HepG2 (cell line): ENCODE measurements around the gene PNP. TPM values are rescaled to one million over a fixed set of nuclear protein-coding genes. Genes with fewer than 3 reads are reported as not detected.

Experiments
- ARNTL ChIP-seq: sonication (generic); formaldehyde crosslinking; IDR thresholded peaks from 2 replicates; pipeline ENCODE4 v1.4.0; 2020; ENCODE audit warnings: mild to moderate bottlenecking, missing genetic modification reagents
- CENPT ChIP-seq: sonication (generic); formaldehyde crosslinking; IDR thresholded peaks from 2 replicates; pipeline ENCODE4 v1.8.0; 2022; ENCODE audit warnings: low read depth, mild to moderate bottlenecking, moderate library complexity, missing genetic modification reagents
- FOXK2 ChIP-seq: fragments of 450-650 bp; IDR thresholded peaks from 2 replicates; pipeline ENCODE4 v1.6.1; 2016
- MAFF ChIP-seq: IDR thresholded peaks from 2 replicates; pipeline ENCODE4 v1.6.1; 2011; ENCODE audit warnings: low read depth, low read length, improper control_type of control experiment
- MYC ChIP-seq: sonication (generic); formaldehyde crosslinking; IDR thresholded peaks from 2 replicates; pipeline ENCODE4 v1.9.0; 2021; ENCODE audit warnings: missing genetic modification reagents, borderline replicate concordance
- PHF20 ChIP-seq: sonication (generic); formaldehyde crosslinking; IDR thresholded peaks from 2 replicates; pipeline ENCODE4 v1.5.0; 2020; ENCODE audit warnings: mild to moderate bottlenecking, missing genetic modification reagents
- PHF8 ChIP-seq: sonication (generic); formaldehyde crosslinking; IDR thresholded peaks from 2 replicates; pipeline ENCODE4 v1.5.0; 2020; ENCODE audit warnings: missing genetic modification reagents
- ZNF550 ChIP-seq: sonication (generic); formaldehyde crosslinking; IDR thresholded peaks from 2 replicates; pipeline ENCODE4 v1.4.0; 2020; ENCODE audit warnings: mild to moderate bottlenecking, missing genetic modification reagents, borderline replicate concordance
- ZNF674 ChIP-seq: sonication (generic); formaldehyde crosslinking; IDR thresholded peaks from 2 replicates; pipeline ENCODE4 v1.5.0; 2020; ENCODE audit warnings: low read depth, mild to moderate bottlenecking, missing genetic modification reagents
- ZNF878 ChIP-seq: sonication (generic); formaldehyde crosslinking; IDR thresholded peaks from 2 replicates; pipeline ENCODE4 v1.8.1; 2023; ENCODE audit warnings: mild to moderate bottlenecking, missing genetic modification reagents, moderate library complexity
- ZSCAN30 ChIP-seq: sonication (generic); formaldehyde crosslinking; IDR thresholded peaks from 2 replicates; pipeline ENCODE4 v1.5.0; 2020; ENCODE audit warnings: mild to moderate bottlenecking, missing genetic modification reagents
- polyA plus RNA-seq, 8 experiments: library from polyadenylated mRNA; depleted of rRNA in 3 of 8; stranded (reverse) in 7 of 8; unstranded in 1 of 8; fragments of >200 nt; fragmentation: Illumina TruSeq in 4 of 8; extraction: Trizol in 4 of 8; gene quantifications; 2 replicates each; pipeline versions ENCODE4 v1.2.1 to v1.2.3, GENCODE V29; 2011 to 2016; ENCODE audit warnings: low read depth in 4 of 8, missing spikeins in 1 of 8, mixed read lengths in 1 of 8; ENCODE audit not compliant: insufficient read depth in 1 of 8
- total RNA-seq, 5 experiments: library from RNA; depleted of rRNA; stranded (reverse); fragments of >200 nt; fragmentation: Illumina TruSeq; extraction: Trizol; gene quantifications; 2 replicates each; pipeline ENCODE4 v1.2.3, GENCODE V29; 2016; ENCODE audit warnings: low read depth in 1 of 5
- TF ChIP-seq, protein P1 (sequence below): IDR thresholded peaks from 2 replicates; pipeline ENCODE4 v1.6.1; 2012; ENCODE audit warnings: inconsistent platforms
- TF ChIP-seq, protein P2 (sequence below): sonication (generic); formaldehyde crosslinking; IDR thresholded peaks from 2 replicates; pipeline ENCODE4 v1.4.0; 2020; ENCODE audit warnings: mild to moderate bottlenecking, missing genetic modification reagents
- TF ChIP-seq, protein P3 (sequence below): sonication (generic); formaldehyde crosslinking; IDR thresholded peaks from 2 replicates; pipeline ENCODE4 v1.4.0; 2020; ENCODE audit warnings: mild to moderate bottlenecking, missing genetic modification reagents
- TF ChIP-seq, protein P4 (sequence below): IDR thresholded peaks from 2 replicates; pipeline ENCODE4 v1.6.1; 2016; ENCODE audit warnings: control low read depth
- TF ChIP-seq, protein P5 (sequence below): sonication (generic); formaldehyde crosslinking; conservative IDR thresholded peaks from 2 replicates; pipeline ENCODE4 v1.4.0; 2020; ENCODE audit warnings: missing genetic modification reagents
- TF ChIP-seq, protein P6 (sequence below): IDR thresholded peaks from 2 replicates; pipeline ENCODE4 v1.6.1; 2016; ENCODE audit warnings: missing compliant biosample characterization, missing genetic modification reagents, borderline replicate concordance
- TF ChIP-seq, protein P7 (sequence below): IDR thresholded peaks from 2 replicates; pipeline ENCODE4 v1.6.1; 2016

PNP gene
- total and polyA plus RNA-seq, 2 of the 13 experiments (the other 11 are each of a cell fraction or from before 2014, with no cell fraction given): 45.4 to 74.8 TPM

DNA sequence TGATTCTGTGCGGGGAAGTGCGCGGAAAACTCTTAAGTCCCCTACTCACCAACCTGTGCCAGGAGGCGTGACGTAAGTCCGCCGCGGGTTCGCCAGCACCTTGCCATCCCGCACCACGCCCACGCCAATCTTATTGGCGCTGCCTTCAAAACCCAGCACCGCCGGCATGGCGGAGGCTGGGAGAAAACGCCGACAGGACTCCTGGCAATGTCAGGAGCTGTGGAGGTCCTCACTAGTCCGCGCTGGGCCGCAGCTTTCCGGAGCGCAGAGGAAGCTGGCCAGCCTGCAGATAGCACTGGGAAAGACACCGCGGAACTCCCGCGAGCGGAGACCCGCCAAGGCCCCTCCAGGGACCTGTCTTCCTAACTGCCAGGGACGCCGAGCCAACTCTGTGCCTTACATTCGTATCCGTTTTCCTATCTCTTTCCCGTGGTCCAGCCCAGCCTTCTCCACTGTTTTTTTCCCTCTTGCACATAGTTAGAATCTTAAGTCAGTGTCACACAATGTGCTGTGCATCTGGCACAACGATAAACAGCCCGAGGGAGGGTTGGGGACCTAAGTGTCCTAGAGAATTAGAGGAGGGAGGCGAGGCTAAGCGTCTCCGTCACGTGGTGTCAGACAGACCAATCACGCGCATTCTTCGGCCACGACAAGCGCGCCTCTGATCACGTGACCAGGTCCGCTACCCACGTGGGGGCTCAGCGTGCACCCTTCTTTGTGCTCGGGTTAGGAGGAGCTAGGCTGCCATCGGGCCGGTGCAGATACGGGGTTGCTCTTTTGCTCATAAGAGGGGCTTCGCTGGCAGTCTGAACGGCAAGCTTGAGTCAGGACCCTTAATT lies 14.5 kb upstream of the PNP start, which contains the start of the genes APEX1 and OSGEP (continued):
- TF ChIP-seq MAFF (no peak), MYC (CRISPR knock-in tag) (peak; percentile 99), CENPT (CRISPR knock-in tag) (no peak), ZNF550 (CRISPR knock-in tag) (peak; percentile 71; the same call in 1 of the 2 replicates), PHF20 (CRISPR knock-in tag) (peak; percentile 92), ARNTL (CRISPR knock-in tag) (peak; percentile 96), PHF8 (peak; percentile 91), ZNF878 (CRISPR knock-in tag) (peak; percentile 73; the same call in 1 of the 2 replicates), FOXK2 (peak; percentile 85), ZNF674 (CRISPR knock-in tag) (no peak), ZSCAN30 (CRISPR knock-in tag) (no peak)
- TF ChIP-seq, protein P1, sequence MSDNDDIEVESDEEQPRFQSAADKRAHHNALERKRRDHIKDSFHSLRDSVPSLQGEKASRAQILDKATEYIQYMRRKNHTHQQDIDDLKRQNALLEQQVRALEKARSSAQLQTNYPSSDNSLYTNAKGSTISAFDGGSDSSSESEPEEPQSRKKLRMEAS: peak; percentile 99
- TF ChIP-seq, protein P2, sequence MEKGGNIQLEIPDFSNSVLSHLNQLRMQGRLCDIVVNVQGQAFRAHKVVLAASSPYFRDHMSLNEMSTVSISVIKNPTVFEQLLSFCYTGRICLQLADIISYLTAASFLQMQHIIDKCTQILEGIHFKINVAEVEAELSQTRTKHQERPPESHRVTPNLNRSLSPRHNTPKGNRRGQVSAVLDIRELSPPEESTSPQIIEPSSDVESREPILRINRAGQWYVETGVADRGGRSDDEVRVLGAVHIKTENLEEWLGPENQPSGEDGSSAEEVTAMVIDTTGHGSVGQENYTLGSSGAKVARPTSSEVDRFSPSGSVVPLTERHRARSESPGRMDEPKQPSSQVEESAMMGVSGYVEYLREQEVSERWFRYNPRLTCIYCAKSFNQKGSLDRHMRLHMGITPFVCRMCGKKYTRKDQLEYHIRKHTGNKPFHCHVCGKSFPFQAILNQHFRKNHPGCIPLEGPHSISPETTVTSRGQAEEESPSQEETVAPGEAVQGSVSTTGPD: peak; percentile 97
- TF ChIP-seq, protein P3, sequence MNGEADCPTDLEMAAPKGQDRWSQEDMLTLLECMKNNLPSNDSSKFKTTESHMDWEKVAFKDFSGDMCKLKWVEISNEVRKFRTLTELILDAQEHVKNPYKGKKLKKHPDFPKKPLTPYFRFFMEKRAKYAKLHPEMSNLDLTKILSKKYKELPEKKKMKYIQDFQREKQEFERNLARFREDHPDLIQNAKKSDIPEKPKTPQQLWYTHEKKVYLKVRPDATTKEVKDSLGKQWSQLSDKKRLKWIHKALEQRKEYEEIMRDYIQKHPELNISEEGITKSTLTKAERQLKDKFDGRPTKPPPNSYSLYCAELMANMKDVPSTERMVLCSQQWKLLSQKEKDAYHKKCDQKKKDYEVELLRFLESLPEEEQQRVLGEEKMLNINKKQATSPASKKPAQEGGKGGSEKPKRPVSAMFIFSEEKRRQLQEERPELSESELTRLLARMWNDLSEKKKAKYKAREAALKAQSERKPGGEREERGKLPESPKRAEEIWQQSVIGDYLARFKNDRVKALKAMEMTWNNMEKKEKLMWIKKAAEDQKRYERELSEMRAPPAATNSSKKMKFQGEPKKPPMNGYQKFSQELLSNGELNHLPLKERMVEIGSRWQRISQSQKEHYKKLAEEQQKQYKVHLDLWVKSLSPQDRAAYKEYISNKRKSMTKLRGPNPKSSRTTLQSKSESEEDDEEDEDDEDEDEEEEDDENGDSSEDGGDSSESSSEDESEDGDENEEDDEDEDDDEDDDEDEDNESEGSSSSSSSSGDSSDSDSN (CRISPR knock-in tag): peak; percentile 91
- TF ChIP-seq, protein P4, sequence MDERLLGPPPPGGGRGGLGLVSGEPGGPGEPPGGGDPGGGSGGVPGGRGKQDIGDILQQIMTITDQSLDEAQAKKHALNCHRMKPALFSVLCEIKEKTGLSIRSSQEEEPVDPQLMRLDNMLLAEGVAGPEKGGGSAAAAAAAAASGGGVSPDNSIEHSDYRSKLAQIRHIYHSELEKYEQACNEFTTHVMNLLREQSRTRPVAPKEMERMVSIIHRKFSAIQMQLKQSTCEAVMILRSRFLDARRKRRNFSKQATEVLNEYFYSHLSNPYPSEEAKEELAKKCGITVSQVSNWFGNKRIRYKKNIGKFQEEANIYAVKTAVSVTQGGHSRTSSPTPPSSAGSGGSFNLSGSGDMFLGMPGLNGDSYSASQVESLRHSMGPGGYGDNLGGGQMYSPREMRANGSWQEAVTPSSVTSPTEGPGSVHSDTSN: 0 out of 2 replicates have a peak, but pooled peaks have one; percentile 26
- TF ChIP-seq, protein P5, sequence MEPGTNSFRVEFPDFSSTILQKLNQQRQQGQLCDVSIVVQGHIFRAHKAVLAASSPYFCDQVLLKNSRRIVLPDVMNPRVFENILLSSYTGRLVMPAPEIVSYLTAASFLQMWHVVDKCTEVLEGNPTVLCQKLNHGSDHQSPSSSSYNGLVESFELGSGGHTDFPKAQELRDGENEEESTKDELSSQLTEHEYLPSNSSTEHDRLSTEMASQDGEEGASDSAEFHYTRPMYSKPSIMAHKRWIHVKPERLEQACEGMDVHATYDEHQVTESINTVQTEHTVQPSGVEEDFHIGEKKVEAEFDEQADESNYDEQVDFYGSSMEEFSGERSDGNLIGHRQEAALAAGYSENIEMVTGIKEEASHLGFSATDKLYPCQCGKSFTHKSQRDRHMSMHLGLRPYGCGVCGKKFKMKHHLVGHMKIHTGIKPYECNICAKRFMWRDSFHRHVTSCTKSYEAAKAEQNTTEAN (CRISPR knock-in tag): peak; percentile 50; the same call in 1 of the 2 replicates
- TF ChIP-seq, protein P6, sequence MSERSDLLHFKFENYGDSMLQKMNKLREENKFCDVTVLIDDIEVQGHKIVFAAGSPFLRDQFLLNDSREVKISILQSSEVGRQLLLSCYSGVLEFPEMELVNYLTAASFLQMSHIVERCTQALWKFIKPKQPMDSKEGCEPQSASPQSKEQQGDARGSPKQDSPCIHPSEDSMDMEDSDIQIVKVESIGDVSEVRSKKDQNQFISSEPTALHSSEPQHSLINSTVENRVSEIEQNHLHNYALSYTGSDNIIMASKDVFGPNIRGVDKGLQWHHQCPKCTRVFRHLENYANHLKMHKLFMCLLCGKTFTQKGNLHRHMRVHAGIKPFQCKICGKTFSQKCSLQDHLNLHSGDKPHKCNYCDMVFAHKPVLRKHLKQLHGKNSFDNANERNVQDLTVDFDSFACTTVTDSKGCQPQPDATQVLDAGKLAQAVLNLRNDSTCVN (CRISPR knock-in tag): peak; percentile 74
- TF ChIP-seq, protein P7, sequence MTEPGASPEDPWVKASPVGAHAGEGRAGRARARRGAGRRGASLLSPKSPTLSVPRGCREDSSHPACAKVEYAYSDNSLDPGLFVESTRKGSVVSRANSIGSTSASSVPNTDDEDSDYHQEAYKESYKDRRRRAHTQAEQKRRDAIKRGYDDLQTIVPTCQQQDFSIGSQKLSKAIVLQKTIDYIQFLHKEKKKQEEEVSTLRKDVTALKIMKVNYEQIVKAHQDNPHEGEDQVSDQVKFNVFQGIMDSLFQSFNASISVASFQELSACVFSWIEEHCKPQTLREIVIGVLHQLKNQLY: peak; percentile 98
